Upper lobe of left lung (tissue), 4 donors: ENCODE data around the gene PTPRN2.

Source experiments
- CTCF ChIP-seq, 6 experiments: fragments of 450-650 bp in 4 of 6; fragments of 200-600 bp in 2 of 6; sonication (generic) in 2 of 6; IDR thresholded peaks; one replicate each; pipeline ENCODE4 v1.5.1; 2016 to 2019; ENCODE audit warnings: antibody characterized with exemption in 6 of 6
- EP300 ChIP-seq, 4 donors: sonication (generic); formaldehyde crosslinking; IDR thresholded peaks; one replicate each; pipeline ENCODE4 v1.5.1; 2017; ENCODE audit warnings: antibody characterized with exemption in 4 of 4, control low read depth in 2 of 4
- POLR2A ChIP-seq, 4 donors: fragments of 450-650 bp; IDR thresholded peaks; one replicate each; pipeline ENCODE4 v1.5.1; 2016 to 2017; ENCODE audit warnings: antibody characterized with exemption in 4 of 4, mild to moderate bottlenecking in 2 of 4
- POLR2AphosphoS5 ChIP-seq, 2 donors: sonication (generic); formaldehyde crosslinking; IDR thresholded peaks; one replicate each; pipeline ENCODE4 v1.5.1; 2017; ENCODE audit warnings: antibody characterized with exemption in 2 of 2

- TF ChIP-seq POLR2A (IDR thresholded peaks at IDR 0.05) (no peak), CTCF (IDR thresholded peaks at IDR 0.05) (no peak), POLR2AphosphoS5 (IDR thresholded peaks at IDR 0.05) (no peak), EP300 (IDR thresholded peaks at IDR 0.05) (no peak)
Observed at GRCh38 chr7:157794746-157795065, 792.9 kb downstream of the PTPRN2 start.
